ENCODE data around the gene AFF3. TPM values are rescaled to one million over a fixed set of nuclear protein-coding genes. Genes with fewer than 3 reads are reported as not detected.

Gene AFF3
- total and polyA plus RNA-seq, 2 donors (not counting 3 experiments of a cell fraction or from before 2014, with no cell fraction given) = 0.06 to 0.07 TPM

- FAIRE-seq (no peak), DNase-seq (ENCODE audit: low read depth, low spot score) (no peak)
- no TSS peak for BruUV-seq (replicated peaks)
- no peaks in the 10 kb centered on the region for H3K4me1 ChIP-seq (ENCODE audit: control insufficient read depth, extremely low read depth, insufficient read depth, low read length)
- no peak overlapping the region for H3K27ac ChIP-seq (ENCODE audit: insufficient read depth, low read depth, low read length)
- TF ChIP-seq FOS (IDR thresholded peaks at IDR 0.05; ENCODE audit: borderline replicate concordance, insufficient read depth, low read length) (peak; percentile 6), JUN (IDR thresholded peaks at IDR 0.05; ENCODE audit: borderline replicate concordance, insufficient read depth, insufficient read length, low read depth) (no peak)
- POLR2A ChIA-PET = no interaction called here
- no peaks in the 10 kb centered on the region for H3K27me3 ChIP-seq (ENCODE audit: control insufficient read depth in 2 of 2, insufficient read depth in 2 of 2, low read length in 2 of 2)
- no peak overlapping the region for H2AFZ ChIP-seq (ENCODE audit: low read depth, low read length)
- no peaks in the 10 kb centered on the region for H3K9me1 ChIP-seq (replicated peaks; ENCODE audit: control insufficient read depth, extremely low read depth, insufficient read depth, low read length)
- intact Hi-C loops (cut with micrococcal nuclease) (no loop called here), dilution Hi-C loops (cut with MboI; ENCODE audit: extremely low pct_ligation_motif_present, low sequenced_read_pairs) (no loop called here)
- H3K79me2 ChIP-seq (ENCODE audit: control insufficient read depth, insufficient read depth, low read length) = no peaks in the 10 kb centered on the region
- H3K9ac ChIP-seq (replicated peaks; ENCODE audit: extremely low read depth, insufficient read depth, low read length) = no peak overlapping the region
- no peaks in the 10 kb centered on the region for H3K36me3 ChIP-seq (ENCODE audit: control insufficient read depth in 2 of 2, extremely low read depth in 1 of 2, insufficient read depth in 2 of 2, low read length in 2 of 2)
- no peaks in the 10 kb centered on the region for H3K9me3 ChIP-seq (replicated peaks; ENCODE audit: control insufficient read depth, insufficient read depth, low read length)
- no peaks in the 10 kb centered on the region for H4K20me1 ChIP-seq (replicated peaks; ENCODE audit: control insufficient read depth, extremely low read depth, insufficient read depth, low read length)
- no peak overlapping the region for H3K4me2 ChIP-seq (ENCODE audit: insufficient read depth, low read length)
- CTCF ChIA-PET = no interaction called here
- no peak overlapping the region for H3K4me3 ChIP-seq (replicated peaks in 1 of 3; ENCODE audit: insufficient read depth in 1 of 3, low read depth in 1 of 3, low read length in 3 of 3)
Measured at GRCh38 chr2:99845296-99845695, 297.1 kb downstream of the AFF3 start.

DNA sequence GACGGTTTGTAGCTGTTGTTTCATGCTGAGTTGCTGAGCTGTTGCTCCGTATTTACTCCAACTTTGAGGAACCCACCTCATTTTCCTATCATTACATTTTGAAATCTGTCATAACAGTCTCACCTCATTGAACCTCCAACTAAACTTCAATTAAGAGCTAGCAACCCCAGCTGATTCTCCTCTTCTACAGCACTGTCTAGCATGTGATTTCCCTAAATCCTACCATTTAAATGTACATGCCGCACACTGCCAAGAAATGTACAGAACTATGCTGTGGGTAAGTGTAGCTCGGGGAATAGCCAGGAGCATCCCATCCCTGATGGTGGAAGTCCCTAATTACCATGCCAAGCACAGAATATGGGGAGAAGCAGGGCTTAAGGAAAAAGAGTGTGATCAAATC lies 299.9 kb downstream of the AFF3 start:
- Histone ChIP-seq H3K9me1 (replicated peaks; ENCODE audit: control insufficient read depth, extremely low read depth, insufficient read depth, low read length) (no peaks in the 10 kb centered on the region), H3K4me2 (ENCODE audit: insufficient read depth, low read length) (no peak overlapping the region), H3K9me3 (replicated peaks; ENCODE audit: control insufficient read depth, insufficient read depth, low read length) (no peaks in the 10 kb centered on the region), H3K9ac (replicated peaks; ENCODE audit: extremely low read depth, insufficient read depth, low read length) (no peak overlapping the region), H3K4me1 (ENCODE audit: control insufficient read depth, extremely low read depth, insufficient read depth, low read length) (no peaks in the 10 kb centered on the region), H3K4me3 (replicated peaks in 1 of 3; ENCODE audit: insufficient read depth in 1 of 3, low read depth in 1 of 3, low read length in 3 of 3) (no peak overlapping the region), H3K79me2 (ENCODE audit: control insufficient read depth, insufficient read depth, low read length) (no peaks in the 10 kb centered on the region), H2AFZ (ENCODE audit: low read depth, low read length) (no peak overlapping the region), H3K27ac (ENCODE audit: insufficient read depth, low read depth, low read length) (no peak overlapping the region), H3K36me3 (ENCODE audit: control insufficient read depth in 2 of 2, extremely low read depth in 1 of 2, insufficient read depth in 2 of 2, low read length in 2 of 2) (no peaks in the 10 kb centered on the region), H3K27me3 (ENCODE audit: control insufficient read depth in 2 of 2, insufficient read depth in 2 of 2, low read length in 2 of 2) (no peaks in the 10 kb centered on the region), H4K20me1 (replicated peaks; ENCODE audit: control insufficient read depth, extremely low read depth, insufficient read depth, low read length) (no peaks in the 10 kb centered on the region)
- no TSS peak for BruUV-seq (replicated peaks)
- DNase-seq (ENCODE audit: low read depth, low spot score) (no peak), FAIRE-seq (no peak)
- dilution Hi-C loops (cut with MboI; ENCODE audit: extremely low pct_ligation_motif_present, low sequenced_read_pairs) (no loop called here), intact Hi-C loops (cut with micrococcal nuclease) (no loop called here)
- TF ChIP-seq POLR2AphosphoS5 (IDR thresholded peaks at IDR 0.05; ENCODE audit: insufficient read depth, low read depth, low read length) (no peak), MYC (IDR thresholded peaks at IDR 0.05; ENCODE audit: low read depth, low read length) (no peak), CTCF (IDR thresholded peaks at IDR 0.05; ENCODE audit: extremely low read depth in 1 of 2, insufficient read depth in 1 of 2, low read depth in 1 of 2, low read length in 2 of 2) (no peak), FOS (IDR thresholded peaks at IDR 0.05; ENCODE audit: borderline replicate concordance, insufficient read depth, low read length) (no peak), POLR2A (IDR thresholded peaks at IDR 0.05; ENCODE audit: low read depth, low read length) (no peak), EZH2 (IDR thresholded peaks at IDR 0.05; ENCODE audit: borderline replicate concordance, low read depth, low read length, severe bottlenecking) (no peak), JUN (IDR thresholded peaks at IDR 0.05; ENCODE audit: borderline replicate concordance, insufficient read depth, insufficient read length, low read depth) (no peak), MAX (IDR thresholded peaks at IDR 0.05; ENCODE audit: insufficient read depth, insufficient read length) (no peak), GATA2 (IDR thresholded peaks at IDR 0.05; ENCODE audit: insufficient read depth, insufficient read length, low read depth, low read length) (no peak)
- ChIA-PET POLR2A (no interaction called here), CTCF (interaction anchor here (1.8 to 2.5 kb wide), 2 partner anchors 10 to 23 kb away, joined by 5 to 8 read pairs; no protein-coding TSS in a partner anchor)
